IMR-90 (cell line): ENCODE results near the gene NOC2L. TPM values are rescaled to one million over a fixed set of nuclear protein-coding genes. Genes with fewer than 3 reads are reported as not detected.

ENCODE experiments used
- ATAC-seq: fragments of 200-7000 bp; cut with Tn5 transposase; 2 replicates; pipeline ENCODE4 v1.9.1; 2020; ENCODE audit warnings: low read depth, mild to moderate bottlenecking, moderate library complexity
- BruUV-seq: library from RNA; stranded (reverse); fragments of 400-500 nt; replicated peaks from 2 replicates; lab custom pipeline; 2021; lab: Mats Ljungman, UMichigan
- CTCF ChIA-PET: fragments of 300-600 bp; formaldehyde crosslinking; extraction: SDS; loops from one replicate; lab custom pipeline; 2021; ENCODE audit warnings: antibody characterized with exemption; lab: Yijun Ruan, JAX
- POLR2A ChIA-PET: fragments of 300-600 bp; sonication (Branson Sonifier 250); formaldehyde crosslinking; loops from one replicate; lab custom pipeline; 2022; ENCODE audit warnings: antibody characterized with exemption; ENCODE audit not compliant: unreplicated experiment; lab: Charles Lee
- DNase-seq: peaks from one replicate; pipeline ENCODE4 v3.0.0; 2013
- H2AFZ ChIP-seq: replicated peaks from 2 replicates; pipeline ENCODE3; 2013; ENCODE audit warnings: low read length, mild to moderate bottlenecking; ENCODE audit not compliant: poor library complexity
- H2AK5ac ChIP-seq: 2 replicates; pipeline ENCODE4 v1.6.1; 2013; ENCODE audit warnings: low read depth, low read length, inconsistent platforms
- H2AK9ac ChIP-seq: replicated peaks from 2 replicates; pipeline ENCODE3; 2013; ENCODE audit warnings: mild to moderate bottlenecking, low read depth, low read length, moderate library complexity; ENCODE audit not compliant: poor library complexity
- H2BK120ac ChIP-seq: 2 replicates; pipeline ENCODE4 v1.6.1; 2013; ENCODE audit warnings: low read depth, low read length, inconsistent platforms
- H2BK15ac ChIP-seq: 3 replicates; pipeline ENCODE4 v1.6.1; 2013; ENCODE audit warnings: low read depth, low read length, inconsistent platforms
- H2BK20ac ChIP-seq: 2 replicates; pipeline ENCODE4 v1.6.1; 2013; ENCODE audit warnings: low read depth, mild to moderate bottlenecking, inconsistent platforms, low read length, moderate library complexity
- H2BK5ac ChIP-seq: 2 replicates; pipeline ENCODE4 v1.6.1; 2013; ENCODE audit warnings: mild to moderate bottlenecking, low read depth, low read length, inconsistent platforms; ENCODE audit not compliant: poor library complexity, severe bottlenecking
- H3K14ac ChIP-seq: replicated peaks from 2 replicates; pipeline ENCODE4 v1.6.1; 2013; ENCODE audit warnings: low read depth, low read length, inconsistent platforms
- H3K18ac ChIP-seq: 2 replicates; pipeline ENCODE4 v1.6.1; 2013; ENCODE audit warnings: low read depth, low read length, control low read depth
- H3K23ac ChIP-seq: 2 replicates; pipeline ENCODE4 v1.6.1; 2013; ENCODE audit warnings: low read depth, low read length, inconsistent platforms
- H3K27ac ChIP-seq: 2 replicates; pipeline ENCODE4 v1.5.1; 2013; ENCODE audit warnings: mild to moderate bottlenecking, control low read depth, low read length; ENCODE audit not compliant: insufficient read depth
- H3K27me3 ChIP-seq: 2 replicates; pipeline ENCODE4 v1.6.1; 2013; ENCODE audit warnings: low read length; ENCODE audit not compliant: control insufficient read depth, insufficient read depth
- H3K36me3 ChIP-seq: 2 replicates; pipeline ENCODE4 v1.6.1; 2013; ENCODE audit warnings: low read length, mixed read lengths; ENCODE audit not compliant: control insufficient read depth, insufficient read depth
- H3K4ac ChIP-seq: 2 replicates; pipeline ENCODE4 v1.6.1; 2013; ENCODE audit warnings: low read depth, low read length, inconsistent platforms
- H3K4me1 ChIP-seq: 2 replicates; pipeline ENCODE4 v1.6.1; 2013; ENCODE audit warnings: low read length, mixed read lengths; ENCODE audit not compliant: control insufficient read depth, insufficient read depth
- H3K4me2 ChIP-seq: 2 replicates; pipeline ENCODE4 v1.6.1; 2013; ENCODE audit warnings: low read depth, mild to moderate bottlenecking, control low read depth, low read length, moderate library complexity
- H3K4me3 ChIP-seq: 2 replicates; pipeline ENCODE4 v1.5.1; 2013; ENCODE audit warnings: low read depth, mild to moderate bottlenecking, control low read depth, low read length, moderate library complexity; ENCODE audit not compliant: insufficient read depth
- H3K56ac ChIP-seq: 2 replicates; pipeline ENCODE4 v1.6.1; 2013; ENCODE audit warnings: low read length, inconsistent platforms; ENCODE audit not compliant: insufficient read depth; ENCODE audit errors: extremely low read depth
- H3K79me1 ChIP-seq, 2 experiments: 2 replicates each; pipeline ENCODE4 v1.6.1; 2013; ENCODE audit warnings: low read length in 2 of 2, inconsistent platforms in 1 of 2, low read depth in 1 of 2
- H3K9ac ChIP-seq: 2 replicates; pipeline ENCODE4 v1.6.1; 2013; ENCODE audit warnings: low read depth, low read length, control low read depth
- H3K9me1 ChIP-seq: 2 replicates; pipeline ENCODE4 v1.6.1; 2013; ENCODE audit warnings: low read length, inconsistent platforms; ENCODE audit not compliant: insufficient read depth
- H3K9me3 ChIP-seq: 2 replicates; pipeline ENCODE4 v1.6.1; 2013; ENCODE audit warnings: low read length; ENCODE audit not compliant: control insufficient read depth, insufficient read depth
- H4K20me1 ChIP-seq: 2 replicates; pipeline ENCODE4 v1.6.1; 2013; ENCODE audit warnings: low read length, inconsistent platforms; ENCODE audit not compliant: insufficient read depth
- H4K5ac ChIP-seq: 2 replicates; pipeline ENCODE4 v1.6.1; 2013; ENCODE audit warnings: mild to moderate bottlenecking, low read depth, low read length, control low read depth
- H4K8ac ChIP-seq, 2 experiments: 2 replicates each; pipeline ENCODE4 v1.6.1; 2013; ENCODE audit warnings: low read depth in 2 of 2, low read length in 2 of 2, control low read depth in 1 of 2, inconsistent platforms in 1 of 2
- H4K91ac ChIP-seq: 2 replicates; pipeline ENCODE4 v1.6.1; 2013; ENCODE audit warnings: low read depth, low read length, inconsistent platforms; ENCODE audit not compliant: insufficient read depth
- BHLHE40 ChIP-seq: fragments of 150-350 bp; IDR thresholded peaks from 2 replicates; pipeline ENCODE4 v1.6.1; 2016; ENCODE audit warnings: mild to moderate bottlenecking, low read depth, low read length
- CHD1 ChIP-seq: IDR thresholded peaks from 2 replicates; pipeline ENCODE4 v1.6.1; 2012; ENCODE audit warnings: low read depth, low read length, improper control_type of control experiment
- POLR2A ChIP-seq: IDR thresholded peaks from 2 replicates; pipeline ENCODE4 v1.6.1; 2012; ENCODE audit warnings: mild to moderate bottlenecking, low read depth, low read length
- RFX5 ChIP-seq: IDR thresholded peaks from 2 replicates; pipeline ENCODE4 v1.8.0; 2012; ENCODE audit warnings: low read depth, mild to moderate bottlenecking, low read length, moderate library complexity
- SMC3 ChIP-seq: fragments of 150-350 bp; IDR thresholded peaks from 2 replicates; pipeline ENCODE4 v1.6.1; 2016; ENCODE audit warnings: low read depth, mild to moderate bottlenecking, antibody characterized with exemption, low read length, moderate library complexity
- WGBS, 2 experiments: methylation state at CpG; one replicate each; pipeline versions ENCODE4 v1.1.5 to v1.1.7; 2013; ENCODE audit warnings: missing lambda C conversion rate in 2 of 2; ENCODE audit not compliant: insufficient read length in 1 of 2; ENCODE audit errors: extremely low coverage in 2 of 2; 5-methylcytosine and 5-hydroxymethylcytosine counted together
- dilution Hi-C: fragments of 300-500 bp; cut with HindIII; formaldehyde crosslinking; loops from one replicate; pipeline ENCODE4 v1.14.3; 2018; ENCODE audit warnings: low sequenced_read_pairs; ENCODE audit not compliant: unreplicated experiment
- in situ Hi-C: fragments of 300-500 bp; cut with MboI; formaldehyde crosslinking; loops from 3 replicates; pipeline ENCODE4 v1.14.3; 2019; ENCODE audit warnings: low sequenced_read_pairs, inconsistent platforms, mixed read lengths
- intact Hi-C: fragments of 100-400 bp; cut with micrococcal nuclease; formaldehyde crosslinking; loops from 2 replicates; pipeline ENCODE4 v1.10.0; 2022
- polyA plus RNA-seq, 3 experiments: library from polyadenylated mRNA; depleted of rRNA; stranded (reverse); fragments of >200 nt; gene quantifications; 2 replicates each; pipeline ENCODE4 v1.2.3, GENCODE V29; 2012; ENCODE audit warnings: low replicate concordance in 1 of 3
- total RNA-seq: library from RNA; depleted of rRNA; stranded (reverse); fragments of >200 nt; gene quantifications from 2 replicates; pipeline ENCODE4 v1.2.3, GENCODE V29; 2012

Gene NOC2L
- total and polyA plus RNA-seq, 2 of the 4 experiments (the other 2 are of a cell fraction), result 74.2 to 106 TPM

- in situ Hi-C loops, result loop anchor here (5.0 kb wide), 1 partner anchor 43 kb away; no protein-coding TSS in a partner anchor
- Histone ChIP-seq H4K91ac (no peak overlapping the region), H3K27me3 (no peaks in the 10 kb centered on the region), H4K8ac (no peak overlapping the region), H3K4me1 (peaks cover 4% of the 10 kb centered on the region; the same call in 1 of the 2 replicates), H2BK15ac (no peak overlapping the region), H3K9me3 (no peaks in the 10 kb centered on the region), H3K4ac (no peak overlapping the region), H4K20me1 (peaks cover 24% of the 10 kb centered on the region), H3K79me1 (peaks cover 7 to 49% of the 10 kb centered on the region in 2 experiments), H3K9ac (no peak overlapping the region), H2BK20ac (no peak overlapping the region), H3K56ac (no peak overlapping the region), H3K36me3 (peaks cover 57% of the 10 kb centered on the region), H2AK9ac (no peak overlapping the region), H2AFZ (no peak overlapping the region), H3K18ac (no peak overlapping the region), H3K4me3 (no peak overlapping the region), H2BK5ac (no peak overlapping the region), H2AK5ac (no peak overlapping the region), H3K4me2 (no peak overlapping the region), H3K27ac (no peak overlapping the region), H4K5ac (no peak overlapping the region), H2BK120ac (no peak overlapping the region), H3K9me1 (peaks cover 5% of the 10 kb centered on the region; the same call in 1 of the 2 replicates), H3K23ac (no peak overlapping the region), H3K14ac (no peak overlapping the region)
- intact Hi-C loops, result loop anchor here (5.0 kb wide), 1 partner anchor 33 kb away; the partner anchor contains the start of gene SAMD11
- WGBS, 2 experiments, result 91% methylated on average over 6 of the region's 6 CpGs; no CpG with 5 or more reads in 1 of the 2 experiments
- dilution Hi-C loops, result no loop called here
- ChIA-PET POLR2A (no interaction called here), CTCF (interaction anchor here (0.5 kb wide), 1 partner anchor 313 kb away, joined by 3 read pairs; no protein-coding TSS in a partner anchor)
- TF ChIP-seq CHD1 (no peak), BHLHE40 (no peak), RFX5 (no peak), POLR2A (no peak), SMC3 (no peak)
- DNase-seq, result no peak
- no peak for ATAC-seq
- no TSS peak for BruUV-seq
These were observed 3.6 kb downstream of the NOC2L start for GRCh38 chr1:955474-955873.
